SK-N-SH treated with all-trans-retinoic acid at 6 μM for 48 hours (cell line): ENCODE data around the gene XRCC4.

Source experiments
- ARNTL ChIP-seq: fragments of 450-650 bp; formaldehyde crosslinking; IDR thresholded peaks from 2 replicates; pipeline ENCODE4 v1.5.0; 2020; ENCODE audit warnings: low read depth, mild to moderate bottlenecking, moderate library complexity, borderline replicate concordance
- SNAI2 ChIP-seq: fragments of 250-450 bp; sonication (Bioruptor Pico); IDR thresholded peaks from 2 replicates; pipeline ENCODE4 v1.5.0; 2020; ENCODE audit warnings: mild to moderate bottlenecking, moderate library complexity
- TOX ChIP-seq: fragments of 250-450 bp; sonication (Bioruptor Pico); IDR thresholded peaks from 2 replicates; pipeline ENCODE4 v1.8.0; 2021; ENCODE audit warnings: mild to moderate bottlenecking, moderate library complexity, borderline replicate concordance
- ZFP3 ChIP-seq: fragments of 250-450 bp; sonication (Bioruptor Pico); IDR thresholded peaks from 2 replicates; pipeline ENCODE4 v1.5.0; 2020; ENCODE audit warnings: mild to moderate bottlenecking, moderate library complexity
- TF ChIP-seq, protein P1 (sequence below): fragments of 250-450 bp; sonication (Bioruptor Pico); IDR thresholded peaks from 2 replicates; pipeline ENCODE4 v1.5.1; 2021; ENCODE audit warnings: mild to moderate bottlenecking, moderate library complexity

XRCC4 gene

DNA sequence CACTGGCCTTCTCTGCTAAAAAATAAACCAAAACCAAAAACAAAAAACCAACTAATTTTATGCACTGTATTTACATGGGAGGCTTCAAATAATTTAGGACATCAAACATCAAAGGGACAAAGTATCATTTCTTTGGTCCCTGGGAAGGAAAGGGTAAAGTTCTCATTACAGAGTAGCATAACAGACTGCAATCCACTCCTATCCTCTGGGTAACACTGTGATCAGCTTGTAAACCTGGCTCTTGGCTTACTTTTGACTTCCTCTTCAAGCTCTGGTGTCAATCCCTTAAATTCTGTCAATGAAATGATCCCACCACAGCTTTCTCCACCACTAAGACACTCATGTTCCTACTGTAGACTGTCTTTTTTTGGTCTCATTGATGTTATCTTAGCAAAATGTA, 324.4 kb downstream of the XRCC4 start (continued):
- TF ChIP-seq TOX (CRISPR knock-in tag) (no peak), ARNTL (CRISPR knock-in tag) (no peak), ZFP3 (no peak), SNAI2 (CRISPR knock-in tag) (no peak)
- TF ChIP-seq, protein P1, sequence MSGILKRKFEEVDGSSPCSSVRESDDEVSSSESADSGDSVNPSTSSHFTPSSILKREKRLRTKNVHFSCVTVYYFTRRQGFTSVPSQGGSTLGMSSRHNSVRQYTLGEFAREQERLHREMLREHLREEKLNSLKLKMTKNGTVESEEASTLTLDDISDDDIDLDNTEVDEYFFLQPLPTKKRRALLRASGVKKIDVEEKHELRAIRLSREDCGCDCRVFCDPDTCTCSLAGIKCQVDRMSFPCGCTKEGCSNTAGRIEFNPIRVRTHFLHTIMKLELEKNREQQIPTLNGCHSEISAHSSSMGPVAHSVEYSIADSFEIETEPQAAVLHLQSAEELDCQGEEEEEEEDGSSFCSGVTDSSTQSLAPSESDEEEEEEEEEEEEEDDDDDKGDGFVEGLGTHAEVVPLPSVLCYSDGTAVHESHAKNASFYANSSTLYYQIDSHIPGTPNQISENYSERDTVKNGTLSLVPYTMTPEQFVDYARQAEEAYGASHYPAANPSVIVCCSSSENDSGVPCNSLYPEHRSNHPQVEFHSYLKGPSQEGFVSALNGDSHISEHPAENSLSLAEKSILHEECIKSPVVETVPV (CRISPR knock-in tag): no peak
